Subcutaneous adipose tissue (tissue), 4 donors: ENCODE results near the gene GATAD2A. TPM values are rescaled to one million over a fixed set of nuclear protein-coding genes. Genes with fewer than 3 reads are reported as not detected.

Experiments
- CTCF ChIP-seq: fragments of 450-650 bp; IDR thresholded peaks from one replicate; pipeline ENCODE4 v1.5.1; 2016; ENCODE audit warnings: low read depth, mild to moderate bottlenecking, control low read depth, antibody characterized with exemption, moderate library complexity
- total RNA-seq, 4 donors: library from RNA; depleted of rRNA; stranded (reverse); fragments of >200 nt; gene quantifications; one replicate each; pipeline ENCODE4 v1.1.0, GENCODE V29; 2016

The GATAD2A gene
- total RNA-seq, 4 donors from 2014 or later, result 24.0 to 32.0 (median 28.9) TPM

- no peak for TF ChIP-seq CTCF
Measured at GRCh38 chr19:19539698-19540063, 134.2 kb downstream of the GATAD2A start.

- TF ChIP-seq CTCF, result no peak
Measured at GRCh38 chr19:19540064-19540714, 134.7 kb downstream of the GATAD2A start.

- TF ChIP-seq CTCF, result no peak
Measured at GRCh38 chr19:19540715-19541515, 135.4 kb downstream of the GATAD2A start.

GRCh38 chr19:19541616-19542015 is 136.1 kb downstream of the GATAD2A start:
- no peak for TF ChIP-seq CTCF

- no peak for TF ChIP-seq CTCF
Measured at GRCh38 chr19:19542507-19542906, 137.0 kb downstream of the GATAD2A start.

GRCh38 chr19:19543101-19543500 is 137.6 kb downstream of the GATAD2A start:
- TF ChIP-seq CTCF, result no peak

- no peak for TF ChIP-seq CTCF
Measured at GRCh38 chr19:19543640-19544039, 138.2 kb downstream of the GATAD2A start.
